Nephron progenitor cell (in vitro differentiated cells): ENCODE results near the gene TRIB2.
A peak's percentile ranks its signal among the peaks of the same experiment; 100 is the strongest.

Experiments used
- DNase-seq: peaks from one replicate; pipeline ENCODE4 v3.0.0; 2021
- H3K27ac Mint-ChIP-seq: 2 replicates; pipeline ENCODE4 v1.8.0; 2021; ENCODE audit warnings: mild to moderate bottlenecking, moderate library complexity, mixed read lengths
- H3K27me3 Mint-ChIP-seq: 2 replicates; pipeline ENCODE4 v1.8.0; 2021; ENCODE audit warnings: mild to moderate bottlenecking, low read depth, mixed read lengths; ENCODE audit not compliant: poor library complexity
- H3K36me3 Mint-ChIP-seq: 2 replicates; pipeline ENCODE4 v1.8.0; 2021; ENCODE audit warnings: low read depth, mixed read lengths
- H3K4me1 Mint-ChIP-seq: 2 replicates; pipeline ENCODE4 v1.8.0; 2021; ENCODE audit warnings: mixed read lengths
- H3K4me3 Mint-ChIP-seq: 2 replicates; pipeline ENCODE4 v1.8.0; 2021; ENCODE audit warnings: mild to moderate bottlenecking, moderate library complexity, mixed read lengths
- H3K9me3 Mint-ChIP-seq: 2 replicates; pipeline ENCODE4 v1.8.0; 2021; ENCODE audit warnings: mild to moderate bottlenecking, moderate library complexity, mixed read lengths
- CTCF ChIP-seq: fragments of 200-600 bp; sonication (generic); IDR thresholded peaks from 2 replicates; pipeline ENCODE4 v1.5.0; 2021; ENCODE audit warnings: antibody characterized with exemption

Gene TRIB2

GRCh38 chr2:12715258-12716031 is 1.3 kb upstream of the TRIB2 start:
- no peaks in the 10 kb centered on the region for H3K36me3 Mint-ChIP-seq
- no peak overlapping the region for H3K27ac Mint-ChIP-seq
- peaks cover 30% of the 10 kb centered on the region for H3K4me1 Mint-ChIP-seq
- no peak for TF ChIP-seq CTCF
- DNase-seq, result no peak
- H3K4me3 Mint-ChIP-seq, result peak overlapping the region; percentile 97
- H3K27me3 Mint-ChIP-seq, result no peaks in the 10 kb centered on the region
- H3K9me3 Mint-ChIP-seq, result no peaks in the 10 kb centered on the region

- TF ChIP-seq CTCF, result peak; percentile 47
- Mint-ChIP-seq H3K36me3 (no peaks in the 10 kb centered on the region), H3K4me3 (peak overlapping the region; percentile 97), H3K9me3 (no peaks in the 10 kb centered on the region), H3K27ac (peak overlapping the region; percentile 98), H3K27me3 (no peaks in the 10 kb centered on the region), H3K4me1 (peaks cover 36% of the 10 kb centered on the region)
- DNase-seq, result peak; percentile 66
These were observed 779 bp upstream of the TRIB2 start for GRCh38 chr2:12716032-12716281.

- Mint-ChIP-seq H3K36me3 (peaks cover 5% of the 10 kb centered on the region), H3K9me3 (no peaks in the 10 kb centered on the region), H3K4me3 (peak overlapping the region; percentile 99), H3K27me3 (no peaks in the 10 kb centered on the region), H3K4me1 (peaks cover 50% of the 10 kb centered on the region), H3K27ac (peak overlapping the region; percentile 97)
- peak; percentile 33 for TF ChIP-seq CTCF
- peak; percentile 76 for DNase-seq
These were observed 667 bp downstream of the TRIB2 start for GRCh38 chr2:12717191-12718014.

- Mint-ChIP-seq H3K9me3 (no peaks in the 10 kb centered on the region), H3K27ac (peak overlapping the region; percentile 97), H3K4me1 (peaks cover 57% of the 10 kb centered on the region), H3K27me3 (no peaks in the 10 kb centered on the region), H3K36me3 (peaks cover 13% of the 10 kb centered on the region), H3K4me3 (peak overlapping the region; percentile 99)
- no peak for TF ChIP-seq CTCF
- peak; percentile 38 for DNase-seq
These were observed 1.4 kb downstream of the TRIB2 start for GRCh38 chr2:12718015-12718671.

- DNase-seq, result peak; percentile 30
- Mint-ChIP-seq H3K27ac (peak overlapping the region; percentile 97), H3K4me1 (peaks cover 61% of the 10 kb centered on the region)
These were observed 2.1 kb downstream of the TRIB2 start for GRCh38 chr2:12718711-12719399.

More at GRCh38 chr2:12718711-12719399, 2.1 kb downstream of the TRIB2 start:
- Mint-ChIP-seq H3K27me3 (no peaks in the 10 kb centered on the region), H3K4me3 (peak overlapping the region; percentile 99), H3K9me3 (no peaks in the 10 kb centered on the region), H3K36me3 (peaks cover 20% of the 10 kb centered on the region)
- no peak for TF ChIP-seq CTCF
